Mesenteric fat pad (tissue), 1 donor: ENCODE results near the gene CELSR1. TPM values are rescaled to one million over a fixed set of nuclear protein-coding genes. Genes with fewer than 3 reads are reported as not detected.

Experiments
- DNase-seq: peaks from one replicate; pipeline ENCODE4 v3.0.0-alpha.2; 2020; ENCODE audit warnings: low spot score
- total RNA-seq: library from RNA; stranded (reverse); fragmentation: NEBNext Ultra II Directional; extraction: Animal tissue kit (Norgen Biotek cat#: 25700); gene quantifications from one replicate; pipeline ENCODE4 v1.2.1, GENCODE V29; 2021
- donor health status: DM: yes; HTN: yes; CAD: no.

The CELSR1 gene
- total RNA-seq, 1 donor from 2014 or later = 1.8 TPM

GRCh38 chr22:46449974-46450745 is 87.3 kb downstream of the CELSR1 start:
- no peak for DNase-seq

- DNase-seq = no peak
Observed at GRCh38 chr22:46449116-46449691, 88.2 kb downstream of the CELSR1 start.

DNA sequence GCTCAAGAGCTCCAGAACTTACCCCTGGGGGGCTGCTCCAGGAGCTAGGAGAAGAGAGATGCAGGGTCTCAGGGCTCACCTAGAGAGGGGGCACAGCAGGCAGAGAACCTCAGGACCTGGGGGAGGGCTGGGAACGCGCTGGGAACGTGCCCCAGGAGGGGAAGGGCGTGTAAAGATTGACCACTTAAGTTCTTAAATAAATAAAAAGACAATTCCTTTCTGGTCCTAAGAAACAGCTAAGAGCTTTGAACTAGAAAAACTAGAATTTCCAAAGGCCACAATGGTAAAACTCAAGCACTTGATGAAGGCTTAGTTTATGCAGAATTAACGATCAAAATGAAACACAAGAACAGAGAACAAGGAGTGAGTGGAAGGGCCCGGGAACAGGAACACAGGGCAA is 89.1 kb downstream of the CELSR1 start:
- no peak for DNase-seq

GRCh38 chr22:46447906-46448305 is 89.5 kb downstream of the CELSR1 start:
- DNase-seq = no peak

DNA sequence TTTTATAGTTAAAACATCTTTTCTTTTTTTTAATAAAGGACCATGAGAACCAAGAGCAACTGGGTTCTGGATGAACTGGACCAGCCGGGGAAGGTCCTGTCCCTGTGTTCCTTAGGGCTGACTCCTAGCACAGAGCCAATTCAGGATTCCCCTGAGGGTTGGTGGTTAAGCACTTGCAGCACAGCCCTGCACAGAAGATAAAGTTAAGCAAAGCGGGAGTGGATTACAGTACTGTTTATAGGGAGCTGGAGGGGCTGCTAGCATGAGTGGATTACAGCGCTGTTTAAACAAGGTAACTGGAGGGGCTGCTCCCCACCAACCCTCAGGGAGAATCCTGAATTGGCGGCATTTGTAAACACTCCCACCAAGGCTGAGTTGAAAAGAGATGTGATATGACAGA is 90.6 kb downstream of the CELSR1 start:
- no peak for DNase-seq

GRCh38 chr22:46445771-46446420 is 91.5 kb downstream of the CELSR1 start:
- DNase-seq = no peak

GRCh38 chr22:46444390-46444854 is 93.0 kb downstream of the CELSR1 start:
- DNase-seq = no peak

DNA sequence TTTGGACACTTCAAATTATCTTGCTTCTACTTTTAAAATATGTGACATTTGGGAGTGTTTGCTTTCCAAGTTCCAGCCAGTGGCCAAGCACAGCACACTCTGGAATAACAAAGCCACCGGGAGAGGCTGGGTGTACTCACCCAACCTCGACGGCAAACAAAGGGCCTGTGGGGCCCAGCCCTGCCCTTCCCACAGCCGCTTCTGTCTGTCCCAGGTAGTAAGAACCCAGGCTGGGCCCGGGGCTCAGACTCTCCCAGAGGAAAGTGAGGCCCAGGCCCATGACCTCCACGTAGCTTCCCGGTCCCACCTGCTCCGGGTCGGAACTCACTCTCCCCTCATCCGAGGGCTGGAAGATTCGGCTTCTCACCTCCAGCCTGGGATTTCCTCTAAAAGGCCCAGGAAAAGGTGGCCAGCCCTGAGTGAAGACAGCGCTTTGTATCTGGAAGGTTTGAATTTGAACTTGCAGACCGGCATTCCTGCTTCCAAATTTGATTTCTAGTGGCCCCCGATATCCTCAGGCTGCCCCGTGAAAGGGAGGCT is 93.5 kb downstream of the CELSR1 start:
- no peak for DNase-seq

- no peak for DNase-seq
Observed at GRCh38 chr22:46442217-46442853, 95.1 kb downstream of the CELSR1 start.

DNA sequence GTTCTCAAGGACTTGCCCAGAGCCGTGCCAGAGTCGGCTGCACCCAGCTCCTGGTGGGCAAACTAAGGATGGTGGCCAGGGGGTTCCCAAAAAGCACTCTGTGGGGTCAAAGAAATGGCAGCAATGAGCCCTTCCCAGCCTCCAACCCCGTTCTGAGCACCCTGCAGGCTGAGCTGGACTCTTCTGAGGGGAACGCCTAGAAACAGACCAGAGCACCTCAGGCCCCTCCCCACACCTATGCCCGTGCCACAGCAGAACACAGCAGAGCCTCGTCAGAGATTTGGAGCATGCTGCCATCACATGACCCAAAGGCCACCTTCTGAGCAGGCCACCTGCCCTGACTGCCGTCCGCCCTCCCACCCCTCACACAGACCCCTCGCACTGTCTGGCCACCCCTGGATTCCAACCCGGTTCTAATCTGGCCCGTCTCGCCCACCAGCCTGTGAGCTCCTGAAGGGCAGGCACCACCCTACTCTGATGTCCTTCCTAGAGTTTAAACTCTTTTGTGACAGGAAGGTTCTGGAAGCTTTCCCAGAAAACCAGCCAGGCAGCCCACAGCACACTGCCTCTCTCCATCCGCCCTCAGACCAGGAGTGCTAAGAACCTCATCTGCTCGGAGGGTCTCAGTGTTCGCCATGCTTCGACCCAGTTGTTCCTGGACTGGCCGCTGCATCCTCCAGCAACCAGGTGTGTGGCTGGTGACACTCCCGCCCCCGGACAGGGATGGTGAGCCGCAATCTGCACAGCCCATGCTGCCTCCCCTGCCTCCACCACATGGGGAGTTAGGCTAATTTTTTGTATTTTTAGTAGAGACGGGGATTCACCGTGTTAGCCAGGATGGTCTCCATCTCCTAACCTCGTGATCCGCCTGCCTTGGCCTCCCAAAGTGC is 97.6 kb downstream of the CELSR1 start:
- DNase-seq = no peak

DNA sequence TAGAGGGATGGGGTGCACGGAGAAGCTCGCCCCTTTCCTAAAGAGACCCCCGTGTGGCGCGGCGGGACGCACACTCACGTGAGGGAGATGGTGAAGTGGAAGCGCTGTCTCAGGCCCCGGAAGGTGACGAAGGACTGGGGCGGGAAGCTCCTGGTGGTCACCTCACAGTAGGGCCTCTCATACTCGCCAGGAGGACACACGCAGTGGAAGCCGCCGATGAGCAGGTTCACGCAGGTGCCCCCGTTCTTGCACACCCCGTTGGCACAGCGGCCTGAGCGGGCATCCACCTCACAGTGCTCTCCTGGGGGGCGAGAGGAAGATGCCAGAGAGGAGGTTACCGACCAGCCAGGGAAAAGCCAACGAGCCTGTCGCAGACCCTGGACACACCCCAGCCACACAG is 98.3 kb downstream of the CELSR1 start:
- no peak for DNase-seq

DNA sequence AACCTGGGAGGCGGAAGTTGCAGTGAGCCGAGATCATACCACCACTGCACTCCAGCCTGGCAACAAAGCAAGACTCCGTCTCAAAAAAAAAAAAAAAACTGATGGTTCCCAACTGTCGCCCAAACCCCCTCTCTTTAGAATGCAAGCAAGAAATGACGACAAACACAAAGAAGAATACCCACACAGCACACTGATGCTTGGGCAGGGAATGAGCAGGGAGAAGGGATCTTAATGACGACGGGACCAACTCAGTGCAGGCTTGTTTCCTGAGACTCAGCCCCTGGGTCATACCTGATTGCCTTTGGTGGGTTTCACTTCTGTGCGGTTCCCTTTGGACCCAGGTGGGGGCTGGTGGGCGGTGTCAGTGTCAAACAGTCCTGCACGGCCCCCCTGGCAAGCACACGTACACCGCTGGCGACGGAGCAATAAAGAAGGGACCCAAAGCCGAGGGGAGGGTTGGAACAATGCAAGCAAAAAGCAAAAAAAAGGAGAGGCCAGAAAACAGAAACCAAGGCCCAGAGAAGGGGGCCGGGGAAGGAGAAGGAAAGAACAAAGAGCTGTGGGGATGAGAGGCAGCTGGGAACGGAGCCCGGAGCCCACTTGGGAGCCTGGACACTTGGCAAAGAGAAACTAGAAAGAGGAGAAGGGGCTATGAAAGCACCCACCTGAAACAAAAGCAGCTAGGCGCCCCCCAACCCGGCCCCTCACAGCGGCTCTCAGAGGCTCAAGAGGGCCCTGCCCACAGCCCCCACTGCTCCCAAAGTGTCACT is 99.6 kb downstream of the CELSR1 start:
- no peak for DNase-seq

DNA sequence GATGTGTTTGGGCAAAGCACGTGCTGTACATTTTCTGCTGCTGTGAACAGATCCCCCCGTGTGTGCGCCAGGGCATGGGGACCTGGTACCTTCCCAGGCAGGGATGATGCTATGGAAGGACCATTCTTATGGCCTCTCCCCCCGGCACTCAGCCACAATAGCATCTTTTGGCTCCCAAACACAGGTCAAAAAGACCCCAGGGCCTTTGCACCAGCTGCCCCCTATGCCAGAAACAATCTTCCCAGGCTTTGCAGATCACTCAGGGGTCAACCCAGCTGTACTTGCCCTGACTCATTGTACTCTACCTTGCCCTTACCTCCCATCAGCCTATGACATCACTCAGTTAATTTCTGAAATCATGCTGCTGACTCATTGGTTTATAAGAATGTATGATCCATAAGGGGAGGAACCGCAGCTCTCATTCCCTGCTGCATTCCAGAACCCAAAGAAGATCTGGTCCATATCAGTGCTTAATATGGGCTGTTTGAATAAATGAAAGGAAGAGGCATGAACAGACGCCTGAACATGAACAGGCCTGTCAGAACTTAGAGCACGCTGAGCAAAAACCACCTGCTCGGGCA is 100.7 kb downstream of the CELSR1 start:
- DNase-seq = no peak

- DNase-seq = no peak
Observed at GRCh38 chr22:46433318-46433717, 104.1 kb downstream of the CELSR1 start.

- no peak for DNase-seq
Observed at GRCh38 chr22:46432164-46433068, 105.0 kb downstream of the CELSR1 start.

DNA sequence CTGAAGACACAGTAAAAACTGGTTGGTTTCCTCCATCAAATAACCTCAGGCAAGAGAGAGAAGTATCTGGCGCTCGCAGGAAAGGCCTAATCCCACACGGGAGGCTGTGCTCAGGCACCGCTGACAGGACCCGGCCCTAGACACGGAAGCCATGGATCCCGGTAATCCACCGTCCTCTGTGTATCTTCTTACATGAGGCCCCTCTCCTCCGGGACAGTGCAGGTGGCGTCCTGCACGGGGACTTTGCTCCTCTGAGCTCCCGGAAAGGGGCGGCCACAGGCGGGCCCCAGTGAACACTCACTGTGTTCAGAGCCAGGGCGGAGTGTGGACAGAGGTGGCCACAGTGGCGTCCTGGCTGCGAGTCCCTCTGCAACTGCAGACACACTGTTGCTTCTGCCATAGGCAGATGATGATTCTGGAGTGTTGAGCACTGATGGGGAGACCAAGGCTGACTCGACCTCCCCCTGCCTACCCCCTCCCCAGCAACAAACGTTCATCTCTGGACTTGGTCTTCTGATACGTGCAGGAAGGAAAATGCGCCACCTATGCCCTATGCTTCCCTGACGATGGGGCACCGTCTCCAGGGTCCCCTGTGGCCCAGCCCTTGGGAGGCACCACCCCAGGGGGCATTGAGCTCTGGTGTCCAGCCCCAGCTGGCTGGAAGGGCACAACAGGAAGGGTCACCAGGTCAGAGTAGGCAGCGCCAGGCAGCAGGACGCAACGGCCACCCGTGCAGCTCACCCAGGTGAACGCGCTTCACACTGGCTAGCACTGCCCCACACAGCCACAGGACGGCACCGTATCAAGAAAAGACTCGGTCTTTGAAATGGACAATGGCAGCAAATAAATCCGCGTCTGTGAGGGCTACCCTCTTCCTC is 106.2 kb downstream of the CELSR1 start:
- no peak for DNase-seq

GRCh38 chr22:46429325-46429853 is 108.0 kb downstream of the CELSR1 start:
- no peak for DNase-seq
